Measurements from ENCODE around the gene ODAD4.

Gene ODAD4, protein sequence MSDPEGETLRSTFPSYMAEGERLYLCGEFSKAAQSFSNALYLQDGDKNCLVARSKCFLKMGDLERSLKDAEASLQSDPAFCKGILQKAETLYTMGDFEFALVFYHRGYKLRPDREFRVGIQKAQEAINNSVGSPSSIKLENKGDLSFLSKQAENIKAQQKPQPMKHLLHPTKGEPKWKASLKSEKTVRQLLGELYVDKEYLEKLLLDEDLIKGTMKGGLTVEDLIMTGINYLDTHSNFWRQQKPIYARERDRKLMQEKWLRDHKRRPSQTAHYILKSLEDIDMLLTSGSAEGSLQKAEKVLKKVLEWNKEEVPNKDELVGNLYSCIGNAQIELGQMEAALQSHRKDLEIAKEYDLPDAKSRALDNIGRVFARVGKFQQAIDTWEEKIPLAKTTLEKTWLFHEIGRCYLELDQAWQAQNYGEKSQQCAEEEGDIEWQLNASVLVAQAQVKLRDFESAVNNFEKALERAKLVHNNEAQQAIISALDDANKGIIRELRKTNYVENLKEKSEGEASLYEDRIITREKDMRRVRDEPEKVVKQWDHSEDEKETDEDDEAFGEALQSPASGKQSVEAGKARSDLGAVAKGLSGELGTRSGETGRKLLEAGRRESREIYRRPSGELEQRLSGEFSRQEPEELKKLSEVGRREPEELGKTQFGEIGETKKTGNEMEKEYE

GRCh38 chr17:41930009-41930832, at the start of gene ODAD4:
TSS of gene ODAD4 (plus strand) at chr17:41930617. CDS start at chr17:41930724, 107 bp downstream.
- DNase-seq: peak; percentile 98

DNA sequence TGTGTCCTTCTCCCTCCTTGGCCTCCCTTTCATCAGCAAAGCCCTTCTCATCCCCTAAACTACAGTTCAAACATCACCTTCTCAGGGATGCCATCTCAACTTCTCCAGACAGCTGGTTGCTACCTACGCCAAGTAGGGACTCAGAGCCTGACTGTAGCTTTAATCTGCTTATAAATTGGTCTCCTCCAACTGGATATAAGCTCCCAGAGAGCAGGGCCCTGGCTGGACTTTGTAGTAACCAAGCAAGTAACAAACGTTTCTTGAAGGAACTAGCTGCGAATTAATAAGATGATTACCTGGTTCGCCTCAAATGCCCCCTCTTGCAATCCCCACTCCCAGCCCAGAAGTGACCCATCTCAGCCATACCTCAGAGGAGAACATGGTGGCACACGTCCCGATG, 47.7 kb upstream of the ODAD4 start:
- DNase-seq: no peak

DNA sequence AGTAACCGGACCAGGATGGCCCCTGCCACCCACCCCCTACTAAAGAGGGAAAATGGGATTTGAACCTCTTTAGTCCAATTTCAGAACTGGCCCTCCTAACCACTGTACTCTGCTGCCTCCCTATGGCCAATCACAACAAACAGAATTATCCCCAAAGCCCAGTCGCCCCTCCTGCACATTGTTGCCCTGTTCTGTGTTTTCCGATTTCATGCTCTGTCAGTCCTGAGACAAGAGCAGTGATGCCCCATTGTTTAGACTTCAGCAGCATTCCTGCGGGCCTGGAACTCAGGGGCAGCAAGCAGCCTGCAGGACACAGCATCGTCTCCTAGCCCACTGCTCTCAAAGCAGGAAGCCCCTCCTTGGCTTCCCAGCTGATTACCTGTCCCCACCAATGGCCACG, 44.7 kb upstream of the ODAD4 start:
- DNase-seq: peak; percentile 8

- DNase-seq: no peak
Observed at GRCh38 chr17:41888332-41888965, 42.0 kb upstream of the ODAD4 start.

- DNase-seq: peak; percentile 15
Observed at GRCh38 chr17:41891135-41892020, 39.0 kb upstream of the ODAD4 start.

GRCh38 chr17:41892021-41892376, 38.4 kb upstream of the ODAD4 start:
- no peak for DNase-seq

DNA sequence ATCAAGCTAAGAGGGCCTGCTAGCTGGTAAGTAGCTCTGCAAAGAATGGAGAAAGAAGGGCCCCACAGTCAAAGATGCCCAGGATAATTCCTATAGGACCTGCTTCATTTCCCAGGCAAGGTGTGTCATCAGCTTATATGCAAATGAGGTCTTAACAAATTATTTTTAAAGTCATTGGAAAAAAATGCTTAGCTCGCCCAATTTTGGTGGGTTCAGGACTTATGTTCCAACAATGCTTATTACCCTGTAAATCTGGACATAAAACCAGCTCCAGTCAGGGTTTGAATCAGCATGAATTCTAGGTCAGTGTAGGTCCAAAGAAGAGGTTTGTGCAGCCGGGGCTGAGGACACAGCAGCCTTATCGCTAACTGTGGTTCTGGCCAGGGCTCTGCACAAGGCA, 37.0 kb upstream of the ODAD4 start:
- no peak for DNase-seq

- peak; percentile 85 for DNase-seq
Observed at GRCh38 chr17:41894791-41895331, 35.6 kb upstream of the ODAD4 start.

- DNase-seq: no peak
Observed at GRCh38 chr17:41895617-41896016, 34.8 kb upstream of the ODAD4 start.

GRCh38 chr17:41896726-41897125, 33.7 kb upstream of the ODAD4 start:
- no peak for DNase-seq

GRCh38 chr17:41901646-41902045, 28.8 kb upstream of the ODAD4 start:
- no peak for DNase-seq

- DNase-seq: no peak
Observed at GRCh38 chr17:41904242-41904841, 26.1 kb upstream of the ODAD4 start.

- DNase-seq: no peak
Observed at GRCh38 chr17:41905172-41905571, 25.2 kb upstream of the ODAD4 start.

DNA sequence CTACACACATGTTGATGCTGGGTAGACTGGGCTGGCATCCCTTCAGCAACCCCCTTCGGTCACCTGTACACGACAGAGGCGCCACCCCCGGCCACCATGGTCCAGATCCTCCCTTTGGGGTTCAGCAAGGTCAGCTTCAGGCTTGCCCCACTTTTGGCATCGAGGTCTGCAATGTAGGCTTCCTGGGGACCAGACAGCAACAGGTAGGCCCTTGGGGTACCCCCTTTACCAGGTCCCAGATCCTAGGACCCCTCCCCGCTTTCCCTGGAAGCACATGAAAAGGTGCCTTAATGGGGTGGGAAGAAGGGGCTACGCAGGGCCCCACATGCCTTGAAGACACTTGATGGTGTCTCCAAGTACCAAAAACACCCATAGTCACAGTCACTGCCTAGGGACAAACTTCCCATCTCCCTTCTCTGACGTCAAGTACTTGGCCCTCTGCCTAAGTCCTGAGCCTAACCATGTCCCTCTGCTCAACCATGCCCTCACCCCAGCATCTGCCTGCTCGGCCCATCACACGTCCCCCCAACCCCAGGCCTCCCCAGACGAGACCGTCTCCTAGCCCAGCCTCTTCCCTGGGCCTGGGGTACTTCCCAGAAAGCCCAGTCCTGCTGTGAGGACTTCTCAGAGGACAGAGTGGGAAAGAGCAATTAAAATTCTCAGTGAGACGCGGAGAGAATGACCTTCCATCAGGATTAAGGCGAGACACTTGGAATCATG, 23.8 kb upstream of the ODAD4 start:
- no peak for DNase-seq

DNA sequence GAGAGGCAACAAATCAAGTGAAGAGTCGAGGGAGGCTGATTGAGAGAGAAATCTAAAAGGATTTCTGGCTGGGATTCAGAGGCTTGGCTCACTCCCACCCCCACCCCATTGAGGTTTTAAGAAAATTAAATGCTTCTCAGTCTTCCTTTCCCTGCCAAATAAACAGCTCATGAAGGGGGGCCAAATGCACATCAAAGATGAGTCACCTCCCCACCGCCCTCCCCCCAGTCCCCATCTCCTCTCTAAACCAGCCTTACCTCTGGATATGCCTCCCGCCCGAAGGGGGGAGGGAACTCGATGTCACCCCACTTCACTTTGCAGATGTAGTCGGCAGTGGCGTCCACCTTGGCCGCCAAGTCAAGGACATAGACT, 23.2 kb upstream of the ODAD4 start:
- DNase-seq: peak; percentile 68

- peak; percentile 98 for DNase-seq
Observed at GRCh38 chr17:41907633-41908539, 22.5 kb upstream of the ODAD4 start.

- peak; percentile 55 for DNase-seq
Observed at GRCh38 chr17:41909088-41909487, 21.3 kb upstream of the ODAD4 start.

DNA sequence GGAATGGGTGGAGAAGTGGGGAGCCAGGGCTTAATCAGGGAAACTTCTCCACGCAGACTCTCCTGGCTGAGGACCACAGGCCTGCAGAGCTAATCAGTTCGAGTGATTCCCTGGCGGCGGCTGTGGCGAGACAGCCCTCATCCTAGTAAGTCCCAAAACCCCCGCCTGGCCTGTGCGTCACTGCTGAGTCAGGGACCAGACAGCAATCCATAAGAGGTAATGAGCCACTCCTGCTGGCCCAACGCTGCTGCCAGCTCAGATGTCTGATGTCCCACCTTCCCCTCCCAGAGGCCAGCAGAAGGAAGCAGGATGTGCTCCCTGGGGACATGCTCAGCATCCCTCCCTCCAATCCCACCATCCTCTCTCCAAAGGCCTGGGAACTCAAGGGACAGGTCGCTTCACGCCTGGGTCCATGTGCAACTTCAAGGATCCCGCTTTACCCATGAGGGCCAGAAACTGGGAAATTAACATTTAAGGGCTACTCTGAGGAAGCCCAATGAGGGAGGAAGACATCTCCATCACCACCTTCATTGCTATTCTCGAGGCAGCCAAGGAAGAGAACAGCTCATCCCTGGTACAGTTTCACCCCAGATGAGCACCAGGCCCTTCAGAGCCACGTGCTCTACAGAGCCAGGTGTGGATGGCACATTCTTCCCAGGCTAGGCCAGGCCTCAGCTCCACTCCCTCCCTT, 19.6 kb upstream of the ODAD4 start:
- DNase-seq: peak; percentile 95

DNA sequence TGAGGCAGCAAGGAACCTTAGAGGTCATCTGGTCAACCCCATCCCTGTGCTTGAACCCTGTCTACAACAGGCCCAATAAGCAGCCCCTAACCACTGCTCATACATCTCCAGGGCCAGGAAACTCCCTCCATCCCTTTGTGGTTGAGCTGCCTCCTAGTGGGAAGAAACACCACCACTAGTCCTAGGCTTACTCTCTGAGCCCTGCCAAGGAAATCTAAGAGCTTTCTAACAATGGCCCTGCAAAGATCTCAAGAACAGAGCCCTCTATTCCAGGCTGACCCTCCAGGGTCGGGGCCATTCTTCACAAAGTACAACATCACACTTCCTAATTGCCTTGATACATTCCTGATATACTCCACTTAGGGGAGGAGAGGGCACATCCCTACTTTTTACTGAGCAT, 17.5 kb upstream of the ODAD4 start:
- DNase-seq: no peak

All from kidney glomerular epithelial cell (primary cell).